Psoas muscle (tissue), 8 donors: ENCODE results near the gene NDUFB1. TPM values are rescaled to one million over a fixed set of nuclear protein-coding genes. Genes with fewer than 3 reads are reported as not detected.

Experiments used
- ATAC-seq, 4 donors: fragments of 200-7000 bp; cut with Tn5 transposase; one replicate each; pipeline ENCODE4 v1.9.1; 2020; ENCODE audit warnings: moderate library complexity in 3 of 4, mild to moderate bottlenecking in 2 of 4
- DNase-seq, 2 donors: peaks; one replicate each; pipeline ENCODE4 v3.0.0-alpha.2; 2020
- H3K27ac ChIP-seq: fragments of 200-600 bp; one replicate; pipeline ENCODE4 v1.8.0; 2022
- H3K27me3 ChIP-seq, 3 donors: fragments of 200-600 bp in 1 of 3; one replicate each; pipeline versions ENCODE4 v1.6.1 to v1.8.0; 2013 to 2022; ENCODE audit warnings: low read length in 2 of 3, mild to moderate bottlenecking in 2 of 3, moderate library complexity in 1 of 3; ENCODE audit not compliant: insufficient read depth in 3 of 3
- H3K36me3 ChIP-seq, 2 donors: fragments of 200-600 bp in 1 of 2; one replicate each; pipeline versions ENCODE4 v1.6.1 to v1.8.0; 2013 to 2022; ENCODE audit warnings: low read depth in 1 of 2, mild to moderate bottlenecking in 1 of 2, moderate library complexity in 1 of 2; ENCODE audit not compliant: insufficient read depth in 1 of 2
- H3K4me1 ChIP-seq: fragments of 200-600 bp; one replicate; pipeline ENCODE4 v1.8.0; 2022
- H3K4me3 ChIP-seq: fragments of 200-600 bp; one replicate; pipeline ENCODE4 v1.8.0; 2022; ENCODE audit warnings: mild to moderate bottlenecking
- H3K9me3 ChIP-seq: fragments of 200-600 bp; one replicate; pipeline ENCODE4 v1.8.0; 2022
- WGBS, 3 donors: extraction: QIAGEN DNeasy Blood & Tissue Kit; methylation state at CpG; one replicate each; pipeline versions ENCODE4 v1.1.6 to v1.1.7; 2013; 5-methylcytosine and 5-hydroxymethylcytosine counted together
- intact Hi-C, 2 donors: fragments of 100-400 bp; cut with DNase I; formaldehyde crosslinking; loops; one replicate each; pipeline versions ENCODE4 v1.11.0 to v1.14.2; 2022
- polyA plus RNA-seq, 3 donors: library from polyadenylated mRNA; stranded (reverse); fragments of 200-250 nt; gene quantifications; one replicate each; pipeline ENCODE4 v1.2.3, GENCODE V29; 2013
- total RNA-seq, 4 donors: library from RNA; stranded (reverse); fragmentation: NEBNext Ultra II Directional in 2 of 4; extraction: Animal tissue kit (Norgen Biotek cat#: 25700) in 2 of 4; gene quantifications; one replicate each; pipeline versions ENCODE4 v1.2.1 to v1.2.4, GENCODE V29; 2021 to 2023
- TF ChIP-seq, protein P1 (sequence below): fragments of 200-600 bp; IDR thresholded peaks from one replicate; pipeline ENCODE4 v1.8.0; 2022; ENCODE audit warnings: antibody characterized with exemption
- donor health status: healthy with polysubstance abuse.
- donor health status: DM: no; HTN: no; CAD: no; lungs with moderate emphysema.
- donor health status: Bipolar disorder and iron deficiency.
- donor health status: healthy.
- donor health status: DM: yes; HTN: yes; CAD: no.
- donor health status: DM: no; HTN: no; CAD: no.
- donor health status: DM: no; HTN: no; CAD: no.
- donor health status: DM: yes; HTN: yes; CAD: no.

Gene NDUFB1
- total and polyA plus RNA-seq, 7 donors, result 201 to 771 (median 306) TPM

DNA sequence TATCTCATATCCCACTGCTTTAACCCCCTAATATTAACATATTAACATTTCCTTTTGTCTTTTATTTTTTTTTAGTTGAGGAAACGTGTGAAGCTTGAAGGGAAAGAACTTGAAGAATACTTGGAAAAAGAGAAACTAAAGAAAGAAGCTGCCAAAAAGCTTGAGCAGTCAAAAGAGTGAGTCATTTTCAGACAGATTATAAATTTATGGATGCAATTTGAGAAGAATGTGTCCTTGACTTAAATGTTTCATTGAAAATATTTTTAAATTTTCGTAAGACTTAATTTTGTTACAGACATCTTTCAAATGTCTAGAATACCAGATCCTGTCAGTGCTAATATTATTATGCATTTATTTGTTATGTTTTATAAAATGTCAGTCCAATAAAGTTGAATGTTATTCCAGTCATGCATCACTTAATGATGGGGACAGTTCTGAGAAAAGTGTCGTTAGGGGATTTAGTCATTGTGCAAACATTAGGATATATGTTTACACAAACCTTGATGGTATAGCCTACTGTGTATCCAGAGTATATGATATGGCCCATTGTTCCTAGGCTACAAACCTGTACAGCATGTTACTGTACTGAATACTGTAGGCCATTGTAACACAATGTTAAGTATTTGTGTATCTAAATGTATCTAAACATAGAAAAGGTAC, 32.9 kb upstream of the NDUFB1 start:
- intact Hi-C loops, result no loop called here
- Histone ChIP-seq H3K4me3 (no peak overlapping the region), H3K27ac (no peak overlapping the region), H3K9me3 (no peaks in the 10 kb centered on the region), H3K4me1 (no peaks in the 10 kb centered on the region), H3K36me3 (peaks cover 2 to 77% of the 10 kb centered on the region in 2 donors), H3K27me3 (no peaks in the 10 kb centered on the region)
- WGBS, 3 donors, result 75 to 82% (median 79%) methylated on average over 3 of the region's 3 CpGs
- ATAC-seq (no peak), DNase-seq (no peak)
- TF ChIP-seq, protein P1, sequence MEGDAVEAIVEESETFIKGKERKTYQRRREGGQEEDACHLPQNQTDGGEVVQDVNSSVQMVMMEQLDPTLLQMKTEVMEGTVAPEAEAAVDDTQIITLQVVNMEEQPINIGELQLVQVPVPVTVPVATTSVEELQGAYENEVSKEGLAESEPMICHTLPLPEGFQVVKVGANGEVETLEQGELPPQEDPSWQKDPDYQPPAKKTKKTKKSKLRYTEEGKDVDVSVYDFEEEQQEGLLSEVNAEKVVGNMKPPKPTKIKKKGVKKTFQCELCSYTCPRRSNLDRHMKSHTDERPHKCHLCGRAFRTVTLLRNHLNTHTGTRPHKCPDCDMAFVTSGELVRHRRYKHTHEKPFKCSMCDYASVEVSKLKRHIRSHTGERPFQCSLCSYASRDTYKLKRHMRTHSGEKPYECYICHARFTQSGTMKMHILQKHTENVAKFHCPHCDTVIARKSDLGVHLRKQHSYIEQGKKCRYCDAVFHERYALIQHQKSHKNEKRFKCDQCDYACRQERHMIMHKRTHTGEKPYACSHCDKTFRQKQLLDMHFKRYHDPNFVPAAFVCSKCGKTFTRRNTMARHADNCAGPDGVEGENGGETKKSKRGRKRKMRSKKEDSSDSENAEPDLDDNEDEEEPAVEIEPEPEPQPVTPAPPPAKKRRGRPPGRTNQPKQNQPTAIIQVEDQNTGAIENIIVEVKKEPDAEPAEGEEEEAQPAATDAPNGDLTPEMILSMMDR, result no peak

DNA sequence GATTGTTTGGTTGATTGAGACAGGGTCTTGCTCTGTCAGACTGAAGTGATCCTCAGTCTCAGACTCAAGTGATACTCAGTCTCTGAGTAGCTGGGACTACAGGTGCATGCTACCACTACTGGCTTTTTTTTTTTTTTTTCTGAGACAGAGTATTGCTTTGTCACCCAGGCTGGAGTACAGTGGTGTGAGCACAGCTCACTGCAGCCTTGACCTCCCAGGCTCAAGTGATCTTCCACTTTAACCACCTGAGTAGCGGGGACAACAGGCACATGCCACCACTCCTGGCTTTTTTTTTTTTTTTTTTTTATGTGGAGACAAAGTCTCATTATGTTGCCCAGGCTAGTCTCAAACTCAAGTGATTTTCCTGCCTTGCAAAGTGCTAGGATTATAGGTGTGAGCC, 32.1 kb upstream of the NDUFB1 start:
- H3K36me3 ChIP-seq, result peaks cover 2 to 77% of the 10 kb centered on the region in 2 donors
- DNase-seq (no peak), ATAC-seq (no peak)
- no peaks in the 10 kb centered on the region for H3K27me3 ChIP-seq
- H3K4me1 ChIP-seq, result no peaks in the 10 kb centered on the region
- H3K4me3 ChIP-seq, result no peak overlapping the region
- H3K9me3 ChIP-seq, result no peaks in the 10 kb centered on the region
- TF ChIP-seq, protein P1, result no peak
- intact Hi-C loops, result no loop called here
- whole genome bisulfite sequencing, 3 donors, result 88 to 100% (median 100%) methylated on average over 1 of the region's 1 CpG
- H3K27ac ChIP-seq, result no peak overlapping the region

DNA sequence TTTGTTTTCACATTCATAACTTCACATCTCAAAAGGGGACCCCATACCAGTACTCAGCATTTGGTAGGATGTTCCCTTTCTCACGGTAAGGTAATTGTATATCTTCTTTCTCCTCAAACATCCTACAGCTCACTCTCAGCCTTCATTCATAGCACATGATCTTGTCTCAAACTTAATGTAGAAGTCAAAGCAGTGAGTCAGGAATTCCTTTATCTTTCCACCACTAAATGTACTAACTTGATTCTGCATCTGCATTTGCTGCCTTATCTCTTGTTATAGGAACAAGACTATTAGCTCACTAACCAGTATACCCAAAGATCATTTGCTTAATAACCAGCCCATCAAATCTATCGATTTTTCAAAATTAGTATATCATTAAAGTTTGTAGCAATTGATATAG, 23.2 kb upstream of the NDUFB1 start:
- DNase-seq, result no peak
- no peak overlapping the region for H3K4me3 ChIP-seq
- WGBS, 3 donors, result 86 to 90% (median 89%) methylated on average over 2 of the region's 2 CpGs
- H3K27me3 ChIP-seq, result no peaks in the 10 kb centered on the region
- no peaks in the 10 kb centered on the region for H3K9me3 ChIP-seq
- ATAC-seq, result no peak
- TF ChIP-seq, protein P1, result no peak
- intact Hi-C loops, result loop anchor here in 1 of 2 donors (10.0 kb wide), 1 partner anchor 680 kb away; no protein-coding TSS in a partner anchor
- no peaks in the 10 kb centered on the region for H3K4me1 ChIP-seq
- H3K27ac ChIP-seq, result no peak overlapping the region
- H3K36me3 ChIP-seq, result peaks cover 9 to 100% of the 10 kb centered on the region in 2 donors

DNA sequence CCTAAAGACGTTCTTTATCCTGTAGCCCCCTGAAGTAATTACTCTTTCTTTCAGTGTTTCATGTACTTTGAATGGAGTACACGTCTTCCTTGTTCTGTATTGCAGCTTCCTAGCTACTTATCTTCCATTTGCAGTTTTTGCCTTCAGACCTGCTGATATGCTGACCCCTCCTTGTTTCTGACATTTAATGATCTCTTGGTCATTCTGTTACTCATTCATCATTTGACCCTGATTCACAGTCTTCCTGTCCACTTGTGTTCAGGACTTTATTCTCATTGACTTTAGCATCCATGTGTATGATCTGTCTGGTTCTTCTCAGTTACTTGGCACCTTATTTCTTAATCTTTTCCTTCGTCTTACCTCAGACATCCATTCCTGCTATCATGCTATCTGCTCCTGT, 22.5 kb upstream of the NDUFB1 start:
- 81 to 86% (median 84%) methylated on average over 3 of the region's 3 CpGs for WGBS, 3 donors
- Histone ChIP-seq H3K9me3 (no peaks in the 10 kb centered on the region), H3K27ac (no peak overlapping the region), H3K4me3 (no peak overlapping the region), H3K36me3 (peaks cover 9 to 100% of the 10 kb centered on the region in 2 donors), H3K27me3 (no peaks in the 10 kb centered on the region), H3K4me1 (no peaks in the 10 kb centered on the region)
- TF ChIP-seq, protein P1, result no peak
- no peak for ATAC-seq
- intact Hi-C loops, result loop anchor here in 1 of 2 donors (10.0 kb wide), 1 partner anchor 681 kb away; no protein-coding TSS in a partner anchor
- no peak for DNase-seq
